Hepatic stellate cell (primary cell): ENCODE data around the gene RNF31.
A peak's percentile ranks its signal among the peaks of the same experiment; 100 is the strongest.

Source experiments
- DNase-seq: peaks from one replicate; pipeline ENCODE4 v3.0.0; 2011; ENCODE audit warnings: low spot score

Gene RNF31

GRCh38 chr14:24116128-24116814 is 31.0 kb upstream of the RNF31 start:
- no peak for DNase-seq

GRCh38 chr14:24117179-24117578 is 30.1 kb upstream of the RNF31 start:
- no peak for DNase-seq

- DNase-seq, result no peak
Observed at GRCh38 chr14:24119691-24120090, 27.6 kb upstream of the RNF31 start.

DNA sequence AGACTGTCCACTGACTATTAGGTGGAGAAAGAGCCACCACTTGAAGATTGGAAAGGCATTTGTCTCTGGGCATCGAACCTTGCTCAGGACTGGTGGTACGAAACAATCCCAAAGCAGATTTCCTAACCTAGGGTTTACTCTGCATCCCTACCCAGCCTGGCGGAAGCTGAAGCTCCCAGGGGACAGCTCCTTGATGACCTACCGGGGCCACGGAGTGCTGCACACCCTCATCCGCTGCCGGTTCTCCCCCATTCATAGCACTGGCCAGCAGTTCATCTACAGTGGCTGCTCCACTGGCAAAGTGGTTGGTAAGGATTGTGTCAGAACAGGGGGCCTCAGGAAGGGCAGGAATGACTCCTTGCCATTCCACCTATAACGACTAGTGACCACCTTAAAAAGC is 26.1 kb upstream of the RNF31 start:
- DNase-seq, result no peak

- DNase-seq, result no peak
Observed at GRCh38 chr14:24122416-24122815, 24.9 kb upstream of the RNF31 start.

- no peak for DNase-seq
Observed at GRCh38 chr14:24122898-24123297, 24.4 kb upstream of the RNF31 start.

DNA sequence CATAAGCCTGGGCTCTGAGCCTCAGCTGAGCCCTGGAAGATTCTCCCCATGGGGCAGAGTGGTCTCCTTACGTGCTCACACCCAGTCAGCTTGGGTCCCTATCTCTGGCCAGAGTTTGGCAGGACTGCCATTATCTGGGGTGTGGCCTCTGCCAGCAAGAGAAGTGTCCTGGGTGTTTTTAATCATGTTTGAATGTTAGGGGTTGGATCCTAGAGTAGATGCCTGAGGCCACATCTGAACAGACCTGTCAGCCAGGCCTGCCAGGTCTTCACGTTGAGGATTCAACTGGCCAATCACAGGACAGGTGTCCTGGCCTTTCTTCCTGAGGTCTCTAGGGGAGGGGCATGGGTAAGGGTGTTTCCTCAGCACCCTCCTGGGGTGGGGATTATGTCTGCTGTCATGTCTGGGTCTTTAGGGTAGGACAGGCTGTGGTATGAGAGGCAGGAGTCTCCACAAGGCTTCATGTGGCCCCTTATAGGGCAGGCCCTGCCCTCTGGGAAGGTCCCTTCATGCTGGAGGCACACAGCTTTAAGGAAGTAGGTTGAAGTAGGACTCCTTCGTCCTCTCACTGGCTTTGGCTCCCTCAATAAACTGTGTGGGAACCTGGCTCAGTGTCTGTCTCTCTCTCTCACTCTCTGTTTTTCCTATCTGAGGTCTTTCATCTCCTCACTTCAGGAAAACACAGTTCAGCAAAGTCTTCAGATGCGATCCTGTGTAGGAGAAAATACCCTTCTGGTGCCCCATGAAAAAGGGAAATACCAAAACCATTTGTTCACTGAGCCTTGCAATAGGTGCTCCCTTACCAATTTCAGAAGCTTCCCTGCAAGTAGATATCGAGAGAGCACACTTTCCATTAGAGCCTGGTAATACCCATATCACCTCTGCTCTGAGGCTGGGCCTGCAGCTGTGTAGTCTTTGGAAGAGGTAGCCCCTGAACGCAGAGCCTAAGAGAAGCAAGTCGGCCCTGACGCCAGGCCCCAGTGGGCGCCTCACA is 23.6 kb upstream of the RNF31 start:
- no peak for DNase-seq

- DNase-seq, result no peak
Observed at GRCh38 chr14:24126939-24127338, 20.4 kb upstream of the RNF31 start.

DNA sequence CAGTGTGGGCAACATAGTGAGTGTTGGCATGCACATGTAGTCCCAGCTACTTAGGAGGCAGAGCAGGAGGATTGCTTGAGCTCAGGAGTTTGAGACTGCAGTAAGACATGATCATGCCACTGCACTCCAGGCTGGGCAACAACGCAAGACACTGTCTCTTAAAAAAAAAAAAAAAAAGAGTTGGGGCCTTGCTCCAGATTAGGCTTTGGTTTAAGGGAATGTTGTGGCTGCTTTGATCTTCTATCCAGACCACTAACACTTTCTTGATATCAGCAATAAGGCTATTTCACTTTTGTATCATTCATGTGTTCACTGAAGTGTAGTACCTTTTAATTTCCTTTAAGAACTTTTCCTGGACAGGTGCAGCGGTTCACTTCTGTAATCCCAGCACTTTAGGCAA is 19.6 kb upstream of the RNF31 start:
- no peak for DNase-seq

- no peak for DNase-seq
Observed at GRCh38 chr14:24129410-24129998, 17.8 kb upstream of the RNF31 start.

GRCh38 chr14:24130380-24130716 is 16.9 kb upstream of the RNF31 start, which contains the start of gene FITM1:
Gene FITM1 (plus strand): TSS chr14:24130659. CDS start chr14:24131564, 905 bp downstream.
- no peak for DNase-seq

GRCh38 chr14:24130717-24131548 is 16.4 kb upstream of the RNF31 start:
- no peak for DNase-seq

- no peak for DNase-seq
Observed at GRCh38 chr14:24131549-24131966, 15.7 kb upstream of the RNF31 start.

- no peak for DNase-seq
Observed at GRCh38 chr14:24132061-24132685, 15.1 kb upstream of the RNF31 start.

GRCh38 chr14:24132976-24133375 is 14.3 kb upstream of the RNF31 start:
- no peak for DNase-seq

DNA sequence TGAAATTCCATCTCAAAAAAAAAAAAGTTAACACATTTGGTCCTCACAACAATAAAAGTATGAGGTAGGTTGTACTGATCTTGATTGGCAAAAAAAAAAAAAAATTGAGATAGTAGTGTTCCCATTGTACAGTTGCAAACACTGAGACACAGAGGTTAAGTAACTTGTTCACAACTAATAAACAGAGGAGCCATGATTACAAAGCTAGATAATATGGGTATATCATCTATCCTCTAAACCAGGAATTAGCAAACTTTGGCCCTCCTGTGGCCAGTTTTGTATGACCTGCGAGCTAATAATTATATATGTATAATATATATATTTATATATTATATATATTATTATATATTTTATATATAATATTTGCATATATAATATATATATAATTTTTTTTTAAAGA is 13.6 kb upstream of the RNF31 start:
- no peak for DNase-seq

DNA sequence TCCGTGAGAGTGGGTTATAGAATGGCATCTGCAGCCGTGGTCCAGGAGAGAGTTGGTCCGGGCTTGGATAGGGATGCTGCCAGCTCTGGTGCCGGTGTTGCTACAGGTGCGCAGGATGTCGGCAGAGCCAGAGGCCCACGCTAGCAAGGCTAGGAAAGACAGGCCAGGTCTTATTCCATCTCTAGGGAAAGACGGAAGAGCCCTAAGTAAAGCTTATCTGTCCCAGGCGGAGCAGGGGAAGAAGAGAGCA is 11.8 kb upstream of the RNF31 start:
- DNase-seq, result peak; percentile 22

GRCh38 chr14:24135834-24136683 is 11.2 kb upstream of the RNF31 start, which contains the start of gene PSME1:
Gene PSME1 (plus strand): TSS chr14:24136194. CDS start chr14:24136263, 69 bp downstream.
- DNase-seq, result peak; percentile 96

- DNase-seq, result no peak
Observed at GRCh38 chr14:24136684-24137528, 10.4 kb upstream of the RNF31 start.
